HG02981 (cell line): ENCODE results near the gene MYOT.

ENCODE experiments used
- ATAC-seq: cut with Tn5 transposase; IDR thresholded peaks from one replicate; pipeline ENCODE4 v1.9.1; 2021; ENCODE audit warnings: mild to moderate bottlenecking, moderate library complexity; ENCODE audit not compliant: unreplicated experiment

The MYOT gene, protein sequence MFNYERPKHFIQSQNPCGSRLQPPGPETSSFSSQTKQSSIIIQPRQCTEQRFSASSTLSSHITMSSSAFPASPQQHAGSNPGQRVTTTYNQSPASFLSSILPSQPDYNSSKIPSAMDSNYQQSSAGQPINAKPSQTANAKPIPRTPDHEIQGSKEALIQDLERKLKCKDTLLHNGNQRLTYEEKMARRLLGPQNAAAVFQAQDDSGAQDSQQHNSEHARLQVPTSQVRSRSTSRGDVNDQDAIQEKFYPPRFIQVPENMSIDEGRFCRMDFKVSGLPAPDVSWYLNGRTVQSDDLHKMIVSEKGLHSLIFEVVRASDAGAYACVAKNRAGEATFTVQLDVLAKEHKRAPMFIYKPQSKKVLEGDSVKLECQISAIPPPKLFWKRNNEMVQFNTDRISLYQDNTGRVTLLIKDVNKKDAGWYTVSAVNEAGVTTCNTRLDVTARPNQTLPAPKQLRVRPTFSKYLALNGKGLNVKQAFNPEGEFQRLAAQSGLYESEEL

GRCh38 chr5:137867664-137868063 is at the start of gene MYOT:
Gene MYOT, plus strand, starts transcription at chr5:137867860. Its CDS starts 2,792 bp downstream, at chr5:137870652.
- no peak for ATAC-seq

GRCh38 chr5:137819766-137820165 is 47.9 kb upstream of the MYOT start:
- ATAC-seq, result no peak

DNA sequence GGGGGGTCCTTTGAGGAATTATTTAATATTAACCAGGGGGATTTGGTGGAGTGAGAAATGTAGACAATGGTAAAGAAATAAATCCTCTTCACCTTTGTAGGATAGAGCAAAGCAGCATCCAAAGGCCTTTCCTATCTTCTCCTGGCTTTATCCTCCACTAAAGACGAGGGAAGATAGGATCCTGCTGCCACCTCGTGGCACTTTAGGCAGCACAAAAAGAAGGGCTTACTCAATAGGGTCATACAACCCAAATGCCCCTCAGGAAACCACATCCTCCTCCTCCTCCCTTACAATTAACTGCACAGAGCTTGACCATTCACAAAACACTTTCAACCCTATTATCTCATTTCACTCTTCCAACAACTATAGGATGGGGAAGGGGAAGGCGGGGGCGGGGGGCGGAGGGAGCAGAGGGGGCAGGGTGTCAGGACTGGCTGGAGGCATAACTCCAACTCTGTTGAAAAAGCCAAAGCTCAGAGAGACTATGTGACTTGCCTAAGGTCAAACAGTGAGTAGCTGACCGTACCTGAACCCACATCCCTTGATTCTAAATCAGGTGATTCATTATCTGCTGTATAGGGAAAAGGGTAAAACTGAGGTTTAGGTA is 45.4 kb upstream of the MYOT start:
- ATAC-seq, result no peak

GRCh38 chr5:137822984-137823383 is 44.7 kb upstream of the MYOT start:
- ATAC-seq, result no peak

DNA sequence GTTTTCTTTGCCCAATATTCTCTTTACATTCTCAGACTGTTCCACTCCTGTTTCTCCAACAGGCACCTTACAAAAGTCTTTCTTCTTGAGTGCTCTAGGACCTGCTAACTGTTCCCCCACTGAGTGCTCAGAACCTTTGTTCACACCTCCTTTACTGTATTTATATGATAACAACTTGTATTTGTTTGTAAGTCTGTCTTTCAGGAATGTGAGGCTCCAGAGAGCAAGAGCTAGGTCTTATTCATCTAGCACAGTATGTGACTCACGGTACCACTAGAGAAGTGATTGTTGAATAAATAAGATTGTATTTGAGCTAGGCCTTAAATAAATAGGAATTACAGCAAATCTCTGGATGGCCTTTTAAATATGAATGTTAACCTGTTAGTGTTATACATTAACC is 42.5 kb upstream of the MYOT start:
- no peak for ATAC-seq

DNA sequence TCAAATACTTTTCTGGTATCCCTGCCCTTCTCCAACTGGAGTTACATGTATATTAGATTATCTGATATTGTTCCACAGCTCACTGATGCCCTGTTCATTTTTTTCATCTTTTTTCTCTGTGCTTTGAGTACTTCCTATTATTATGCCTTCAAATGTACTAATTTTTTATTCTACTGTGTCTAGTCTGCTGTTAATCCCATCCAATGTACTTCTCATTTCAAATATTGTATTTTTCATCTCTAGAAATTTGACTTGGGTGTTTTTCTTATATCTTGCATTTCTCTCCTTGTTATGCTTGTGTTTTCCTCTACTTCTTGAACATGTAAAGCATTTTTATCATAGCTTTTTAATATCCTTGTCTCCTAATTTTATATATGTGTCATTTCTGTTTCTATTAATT is 41.6 kb upstream of the MYOT start:
- ATAC-seq, result no peak

GRCh38 chr5:137828180-137828579 is 39.5 kb upstream of the MYOT start:
- ATAC-seq, result no peak

DNA sequence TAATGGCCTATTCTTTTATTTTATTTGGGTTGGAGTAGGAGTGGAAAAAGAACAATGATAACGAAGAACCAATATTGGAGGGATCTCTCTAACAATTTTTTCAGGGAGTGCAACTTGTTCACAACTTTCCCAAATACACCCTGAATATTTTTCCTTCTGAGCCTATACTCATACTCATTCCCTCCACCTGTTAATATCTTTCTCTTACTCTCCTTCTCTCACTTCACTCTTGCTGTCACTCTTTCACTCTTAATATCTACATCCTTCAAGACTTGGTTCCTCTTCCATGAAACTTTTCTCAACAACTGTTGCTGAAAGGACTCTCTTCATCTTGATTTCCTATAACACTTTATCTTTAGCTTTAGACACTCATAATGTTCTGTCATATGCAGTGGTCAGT is 39.0 kb upstream of the MYOT start:
- ATAC-seq, result no peak

GRCh38 chr5:137831105-137831504 is 36.6 kb upstream of the MYOT start:
- ATAC-seq, result no peak

DNA sequence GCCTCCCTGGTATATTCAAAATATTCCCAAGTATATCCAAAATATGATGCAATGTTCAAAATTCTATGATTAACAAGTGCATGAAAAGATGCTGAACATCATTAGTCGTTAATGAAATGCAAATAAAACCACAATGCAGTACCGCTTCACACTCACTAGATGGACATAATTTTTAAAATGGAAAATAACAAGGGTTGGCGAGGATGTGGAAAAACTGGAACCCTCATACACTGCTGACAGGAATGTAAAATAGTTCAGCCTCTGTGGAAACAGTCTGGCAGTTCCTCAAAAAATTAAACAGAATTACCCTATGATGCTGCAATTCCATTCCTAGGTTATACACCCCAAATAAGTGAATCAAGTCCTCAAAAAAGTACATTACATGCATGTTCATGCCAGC is 36.1 kb upstream of the MYOT start:
- no peak for ATAC-seq

GRCh38 chr5:137832416-137832815 is 35.2 kb upstream of the MYOT start:
- ATAC-seq, result no peak

- ATAC-seq, result no peak
These were observed 34.2 kb upstream of the MYOT start for GRCh38 chr5:137833463-137833862.

GRCh38 chr5:137834498-137835049 is 33.1 kb upstream of the MYOT start:
- ATAC-seq, result no peak

DNA sequence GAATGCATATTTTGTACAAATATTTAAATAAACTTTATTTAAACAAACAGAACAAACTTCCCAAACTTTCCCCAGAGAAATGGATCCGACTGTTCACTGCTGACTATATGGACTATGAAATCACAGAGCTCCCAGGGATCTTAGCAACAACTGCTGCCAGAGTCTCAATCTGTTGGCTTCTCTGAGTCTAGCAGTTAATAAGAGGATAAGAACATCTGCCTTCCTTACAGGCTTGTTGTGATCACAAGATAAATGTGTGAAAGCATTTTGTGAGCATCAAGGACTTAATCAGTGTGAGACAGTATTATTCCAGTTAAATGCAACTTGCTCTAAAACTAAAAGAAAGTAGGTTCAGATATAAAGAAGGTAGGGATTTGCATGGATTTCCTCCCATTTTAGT is 31.4 kb upstream of the MYOT start:
- no peak for ATAC-seq

DNA sequence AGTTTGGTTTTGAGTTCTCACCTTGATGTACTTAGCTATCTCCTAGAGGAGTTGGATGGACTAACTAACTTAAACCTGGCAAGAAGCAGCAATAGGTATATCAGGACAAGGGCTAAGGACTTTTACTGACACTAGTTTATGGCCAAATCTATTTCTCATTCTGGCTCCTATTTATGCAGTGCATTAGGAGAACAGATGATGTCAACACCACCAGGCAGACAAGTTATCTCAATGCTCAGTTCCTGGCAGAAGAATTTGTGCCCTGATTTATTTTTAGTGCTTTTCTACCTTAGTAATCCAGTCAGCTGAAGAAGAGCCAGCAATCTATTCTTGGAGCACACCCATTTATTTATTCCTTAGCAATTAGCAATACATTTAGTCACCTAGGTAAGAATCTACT is 30.7 kb upstream of the MYOT start:
- ATAC-seq, result no peak

- ATAC-seq, result no peak
These were observed 29.9 kb upstream of the MYOT start for GRCh38 chr5:137837491-137838394.

GRCh38 chr5:137838976-137839375 is 28.7 kb upstream of the MYOT start:
- no peak for ATAC-seq

DNA sequence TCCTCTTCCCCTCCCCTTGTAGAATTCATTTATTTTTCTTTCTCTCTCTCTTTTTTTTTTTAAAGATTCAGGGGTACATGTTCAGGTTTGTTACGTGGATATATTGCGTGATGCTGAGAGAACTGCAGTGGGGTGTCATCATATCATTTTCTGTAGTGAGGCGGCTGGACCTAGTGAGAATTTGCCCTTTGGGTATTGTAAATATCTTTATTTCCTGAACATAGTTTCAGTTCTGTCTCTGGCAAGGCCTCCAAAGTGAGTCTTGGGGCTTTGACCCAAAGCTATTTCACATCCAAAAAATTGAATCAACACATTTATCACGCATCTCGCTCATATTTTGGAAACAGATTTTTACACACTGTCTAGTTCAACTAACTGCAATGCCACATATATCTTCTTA is 25.4 kb upstream of the MYOT start:
- ATAC-seq, result no peak

DNA sequence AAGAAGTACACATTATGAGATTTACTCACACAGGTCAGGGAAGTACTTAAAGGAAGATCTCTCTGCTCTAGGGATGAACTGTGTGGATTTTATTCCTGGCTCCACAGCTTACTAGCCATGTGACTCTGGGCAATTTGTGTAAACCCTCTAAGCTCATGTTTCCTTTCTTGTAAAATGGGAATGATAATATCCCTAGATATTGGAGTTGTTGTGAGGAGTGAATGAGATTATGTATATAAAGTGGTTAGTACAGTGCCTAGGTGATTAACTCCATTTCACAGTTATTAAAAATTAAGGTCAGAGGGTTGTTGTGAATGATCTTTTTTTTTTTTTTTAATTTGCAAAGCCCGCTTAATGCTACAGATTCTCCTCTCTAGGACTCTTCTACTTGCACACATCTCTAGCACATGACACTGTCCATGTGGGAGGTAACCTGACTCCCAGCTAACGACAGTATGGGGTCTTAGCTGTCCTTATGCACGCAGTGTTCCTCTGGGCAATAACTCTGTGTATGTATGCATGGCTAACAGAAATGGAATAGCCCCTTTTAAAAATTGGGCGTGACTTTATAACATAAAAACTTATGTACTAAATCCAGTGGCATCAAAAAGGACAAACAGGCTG is 23.9 kb upstream of the MYOT start:
- ATAC-seq, result no peak

DNA sequence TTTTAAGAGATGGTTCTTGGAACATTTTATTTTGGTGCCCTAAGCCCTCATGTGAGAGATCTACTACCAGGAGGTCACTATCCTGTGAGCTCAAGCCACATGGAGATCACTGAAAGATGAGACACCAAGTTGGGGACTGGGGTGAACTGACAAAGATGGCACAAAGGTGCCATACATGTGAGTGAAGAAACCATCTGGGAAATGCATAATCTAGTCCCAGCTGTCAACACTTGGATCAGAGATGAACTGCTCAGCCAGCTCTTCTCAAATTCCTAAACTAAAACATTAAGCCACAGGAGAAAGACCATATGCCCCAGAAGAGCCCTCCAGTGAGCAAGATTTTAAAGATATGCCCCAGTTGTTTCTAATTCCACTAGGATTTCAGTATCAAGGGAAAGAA is 22.2 kb upstream of the MYOT start:
- no peak for ATAC-seq

GRCh38 chr5:137847687-137848086 is 20.0 kb upstream of the MYOT start:
- ATAC-seq, result no peak
